ENCODE measurements around the gene RAF1. TPM values are rescaled to one million over a fixed set of nuclear protein-coding genes. Genes with fewer than 3 reads are reported as not detected.

RAF1 gene
- total RNA-seq, 1 donor from 2014 or later, result 85.0 TPM

GRCh38 chr3:12695916-12696315 lies 32.0 kb upstream of the RAF1 start:
- H3K9me3 Mint-ChIP-seq (ENCODE audit: low read depth), result no peaks in the 10 kb centered on the region
- no peaks in the 10 kb centered on the region for H3K36me3 Mint-ChIP-seq (ENCODE audit: low read depth)
- H3K4me3 Mint-ChIP-seq (ENCODE audit: unreplicated experiment), result no peak overlapping the region
- DNase-seq (ENCODE audit: low spot score), result no peak
- H3K27me3 Mint-ChIP-seq (ENCODE audit: low read depth), result no peaks in the 10 kb centered on the region
- no peak overlapping the region for H3K27ac Mint-ChIP-seq (ENCODE audit: unreplicated experiment)
- H3K4me1 Mint-ChIP-seq (ENCODE audit: low read depth), result peaks cover 15% of the 10 kb centered on the region
- no peak for TF ChIP-seq CTCF (IDR thresholded peaks at IDR 0.05)

GRCh38 chr3:12695112-12695511 lies 31.2 kb upstream of the RAF1 start:
- no peak for TF ChIP-seq CTCF (IDR thresholded peaks at IDR 0.05)
- Mint-ChIP-seq H3K4me3 (ENCODE audit: unreplicated experiment) (no peak overlapping the region), H3K9me3 (ENCODE audit: low read depth) (no peaks in the 10 kb centered on the region), H3K27me3 (ENCODE audit: low read depth) (no peaks in the 10 kb centered on the region), H3K4me1 (ENCODE audit: low read depth) (peaks cover 15% of the 10 kb centered on the region), H3K27ac (ENCODE audit: unreplicated experiment) (no peak overlapping the region), H3K36me3 (ENCODE audit: low read depth) (no peaks in the 10 kb centered on the region)
- DNase-seq (ENCODE audit: low spot score), result no peak

- TF ChIP-seq CTCF (IDR thresholded peaks at IDR 0.05), result no peak
- Mint-ChIP-seq H3K4me3 (ENCODE audit: unreplicated experiment) (no peak overlapping the region), H3K9me3 (ENCODE audit: low read depth) (no peaks in the 10 kb centered on the region)
Observed at GRCh38 chr3:12692444-12692843, 28.5 kb upstream of the RAF1 start.

GRCh38 chr3:12689997-12690711 lies 26.2 kb upstream of the RAF1 start:
- H3K4me3 Mint-ChIP-seq (ENCODE audit: unreplicated experiment), result no peak overlapping the region
- no peak for TF ChIP-seq CTCF (IDR thresholded peaks at IDR 0.05)
- no peaks in the 10 kb centered on the region for H3K9me3 Mint-ChIP-seq (ENCODE audit: low read depth)
- DNase-seq (ENCODE audit: low spot score), result no peak
- H3K4me1 Mint-ChIP-seq (ENCODE audit: low read depth), result peaks cover 15% of the 10 kb centered on the region
- peaks cover 3% of the 10 kb centered on the region for H3K27me3 Mint-ChIP-seq (ENCODE audit: low read depth)
- H3K27ac Mint-ChIP-seq (ENCODE audit: unreplicated experiment), result no peak overlapping the region
- no peaks in the 10 kb centered on the region for H3K36me3 Mint-ChIP-seq (ENCODE audit: low read depth)

More at GRCh38 chr3:12692444-12692843, 28.5 kb upstream of the RAF1 start:
- Mint-ChIP-seq H3K27me3 (ENCODE audit: low read depth) (peaks cover 3% of the 10 kb centered on the region), H3K36me3 (ENCODE audit: low read depth) (no peaks in the 10 kb centered on the region), H3K4me1 (ENCODE audit: low read depth) (peaks cover 15% of the 10 kb centered on the region), H3K27ac (ENCODE audit: unreplicated experiment) (no peak overlapping the region)
- DNase-seq (ENCODE audit: low spot score), result no peak

GRCh38 chr3:12687948-12688347 lies 24.0 kb upstream of the RAF1 start:
- Mint-ChIP-seq H3K4me1 (ENCODE audit: low read depth) (no peaks in the 10 kb centered on the region), H3K27ac (ENCODE audit: unreplicated experiment) (no peak overlapping the region), H3K4me3 (ENCODE audit: unreplicated experiment) (no peak overlapping the region), H3K27me3 (ENCODE audit: low read depth) (peaks cover 3% of the 10 kb centered on the region), H3K9me3 (ENCODE audit: low read depth) (no peaks in the 10 kb centered on the region), H3K36me3 (ENCODE audit: low read depth) (no peaks in the 10 kb centered on the region)
- TF ChIP-seq CTCF (IDR thresholded peaks at IDR 0.05), result no peak
- no peak for DNase-seq (ENCODE audit: low spot score)
